ENCODE data around the gene CYP1A2. TPM values are rescaled to one million over a fixed set of nuclear protein-coding genes. Genes with fewer than 3 reads are reported as not detected.

Gene CYP1A2
- total and polyA plus RNA-seq, 4 donors = 0.05 to 0.57 (median 0.17) TPM; not detected in 1

DNA sequence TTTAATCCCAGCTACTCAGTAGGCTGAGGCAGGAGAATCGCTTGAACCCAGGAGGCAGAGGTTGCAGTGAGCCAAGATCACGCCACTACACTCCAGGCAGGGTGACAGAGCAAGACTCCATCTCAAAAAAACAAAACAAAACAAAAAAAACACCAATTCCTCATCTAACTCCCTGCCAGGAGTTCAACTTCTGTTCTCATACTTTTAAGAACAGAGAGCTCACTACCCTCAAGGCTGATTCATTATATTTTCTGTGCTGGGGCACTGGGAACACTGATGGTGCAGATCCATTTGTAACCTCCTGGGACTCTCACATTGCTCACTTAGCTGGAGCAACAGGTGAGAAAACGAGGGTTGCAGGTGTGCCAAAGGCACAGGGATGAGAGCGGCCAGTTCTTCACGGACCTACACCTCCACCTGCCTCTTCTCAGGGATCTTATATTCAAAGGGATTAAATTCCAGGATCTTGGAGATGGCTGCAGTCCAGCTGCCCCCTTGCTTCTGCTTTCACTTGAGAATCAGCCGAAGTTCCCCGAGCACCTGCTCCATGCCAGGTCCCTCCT, 20.9 kb downstream of the CYP1A2 start:
- Histone ChIP-seq H3K36me3 (ENCODE audit: control insufficient read depth in 4 of 4, insufficient read depth in 4 of 4, low read length in 4 of 4) (no peaks in the 10 kb centered on the region), H3K27me3 (ENCODE audit: control insufficient read depth in 3 of 3, insufficient read depth in 3 of 3, low read length in 2 of 3) (no peaks in the 10 kb centered on the region), H3K27ac (ENCODE audit: low read depth in 1 of 2, low read length in 1 of 2) (no peak overlapping the region), H3K9ac (ENCODE audit: insufficient read depth in 1 of 2, low read length in 2 of 2) (no peak overlapping the region), H3K9me3 (ENCODE audit: control insufficient read depth in 4 of 4, insufficient read depth in 3 of 4, low read length in 3 of 4) (no peaks in the 10 kb centered on the region), H3K4me1 (ENCODE audit: control insufficient read depth in 5 of 5, insufficient read depth in 5 of 5, low read length in 5 of 5) (peaks cover 0 to 1% (median 0%) of the 10 kb centered on the region in 5 donors), H3K4me3 (no peak overlapping the region)
- ATAC-seq (ENCODE audit: insufficient read depth, low FRiP score) (no peak), DNase-seq (no peak)
- TF ChIP-seq, protein P1, sequence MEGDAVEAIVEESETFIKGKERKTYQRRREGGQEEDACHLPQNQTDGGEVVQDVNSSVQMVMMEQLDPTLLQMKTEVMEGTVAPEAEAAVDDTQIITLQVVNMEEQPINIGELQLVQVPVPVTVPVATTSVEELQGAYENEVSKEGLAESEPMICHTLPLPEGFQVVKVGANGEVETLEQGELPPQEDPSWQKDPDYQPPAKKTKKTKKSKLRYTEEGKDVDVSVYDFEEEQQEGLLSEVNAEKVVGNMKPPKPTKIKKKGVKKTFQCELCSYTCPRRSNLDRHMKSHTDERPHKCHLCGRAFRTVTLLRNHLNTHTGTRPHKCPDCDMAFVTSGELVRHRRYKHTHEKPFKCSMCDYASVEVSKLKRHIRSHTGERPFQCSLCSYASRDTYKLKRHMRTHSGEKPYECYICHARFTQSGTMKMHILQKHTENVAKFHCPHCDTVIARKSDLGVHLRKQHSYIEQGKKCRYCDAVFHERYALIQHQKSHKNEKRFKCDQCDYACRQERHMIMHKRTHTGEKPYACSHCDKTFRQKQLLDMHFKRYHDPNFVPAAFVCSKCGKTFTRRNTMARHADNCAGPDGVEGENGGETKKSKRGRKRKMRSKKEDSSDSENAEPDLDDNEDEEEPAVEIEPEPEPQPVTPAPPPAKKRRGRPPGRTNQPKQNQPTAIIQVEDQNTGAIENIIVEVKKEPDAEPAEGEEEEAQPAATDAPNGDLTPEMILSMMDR (IDR thresholded peaks at IDR 0.05; ENCODE audit: control extremely low read depth, extremely low read depth) = no peak
- 68 to 82% methylated on average over 7 of the region's 7 CpGs for WGBS, 2 donors

DNA sequence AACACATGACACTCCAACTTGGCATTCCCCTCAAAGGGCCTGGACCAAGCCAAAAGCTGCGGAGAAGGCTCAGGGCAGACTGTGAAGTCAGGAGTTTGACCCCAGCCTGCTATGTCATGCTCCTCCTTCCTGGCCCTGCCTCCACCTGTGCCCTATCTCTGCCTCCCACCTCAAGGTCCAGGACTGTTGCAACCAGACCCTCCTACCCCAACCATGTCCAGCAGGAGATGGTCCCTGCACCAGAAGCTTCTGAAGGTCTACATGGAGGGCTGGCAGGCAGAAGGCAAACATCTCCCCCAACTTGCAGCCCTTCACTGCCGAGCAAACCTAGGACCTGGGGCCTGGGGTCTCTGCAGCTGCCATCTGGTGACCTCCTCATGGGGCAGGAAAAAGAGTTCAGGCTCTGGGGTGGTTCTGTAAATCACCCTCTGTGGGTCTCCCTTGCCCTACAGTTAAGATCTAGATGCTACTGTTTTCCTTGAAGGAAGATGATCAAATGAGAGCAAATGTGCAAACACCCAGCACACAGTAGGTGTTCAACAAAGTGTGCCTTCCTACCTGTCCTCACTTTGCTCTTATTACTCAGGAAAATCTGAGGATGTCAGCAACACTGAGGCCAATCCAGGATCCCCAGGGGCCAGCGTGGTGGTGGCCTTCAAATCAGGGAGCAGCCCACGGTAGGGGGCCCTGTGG, 21.7 kb downstream of the CYP1A2 start:
- ATAC-seq (ENCODE audit: insufficient read depth, low FRiP score) (no peak), DNase-seq (no peak)
- Histone ChIP-seq H3K9me3 (ENCODE audit: control insufficient read depth in 4 of 4, insufficient read depth in 3 of 4, low read length in 3 of 4) (no peaks in the 10 kb centered on the region), H3K4me1 (ENCODE audit: control insufficient read depth in 5 of 5, insufficient read depth in 5 of 5, low read length in 5 of 5) (no peaks in the 10 kb centered on the region), H3K27me3 (ENCODE audit: control insufficient read depth in 3 of 3, insufficient read depth in 3 of 3, low read length in 2 of 3) (no peaks in the 10 kb centered on the region), H3K27ac (ENCODE audit: low read depth in 1 of 2, low read length in 1 of 2) (no peak overlapping the region), H3K9ac (ENCODE audit: insufficient read depth in 1 of 2, low read length in 2 of 2) (no peak overlapping the region), H3K4me3 (no peak overlapping the region), H3K36me3 (ENCODE audit: control insufficient read depth in 4 of 4, insufficient read depth in 4 of 4, low read length in 4 of 4) (no peaks in the 10 kb centered on the region)
- WGBS, 2 donors = 62 to 76% methylated on average over 4 of the region's 4 CpGs
- TF ChIP-seq, protein P1 (IDR thresholded peaks at IDR 0.05; ENCODE audit: control extremely low read depth, extremely low read depth) = no peak

DNA sequence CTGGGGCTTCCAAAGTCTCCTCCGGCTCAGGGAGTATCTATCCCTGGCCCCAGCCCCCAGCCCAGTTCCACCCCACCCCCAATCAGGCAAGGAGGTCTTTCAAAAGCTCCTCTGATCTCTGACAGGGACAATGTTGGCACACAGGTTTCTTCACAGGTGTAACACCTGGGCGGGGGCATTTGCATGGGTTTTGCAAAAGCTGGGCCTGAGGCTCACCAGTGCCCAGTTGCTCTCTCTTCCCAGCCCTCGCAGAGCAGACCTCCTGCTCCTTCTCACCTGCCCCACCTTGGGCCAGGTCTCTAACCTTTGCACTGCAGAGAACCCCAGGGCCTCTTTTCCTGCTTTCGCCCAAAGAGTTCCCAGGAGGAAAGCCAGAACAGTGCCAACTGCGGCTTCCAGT, 24.7 kb downstream of the CYP1A2 start:
- Histone ChIP-seq H3K36me3 (ENCODE audit: control insufficient read depth in 4 of 4, insufficient read depth in 4 of 4, low read length in 4 of 4) (no peaks in the 10 kb centered on the region), H3K4me1 (ENCODE audit: control insufficient read depth in 5 of 5, insufficient read depth in 5 of 5, low read length in 5 of 5) (peaks cover 0 to 14% (median 5%) of the 10 kb centered on the region in 5 donors), H3K9ac (ENCODE audit: insufficient read depth in 1 of 2, low read length in 2 of 2) (no peak overlapping the region), H3K4me3 (no peak overlapping the region), H3K27ac (ENCODE audit: low read depth in 1 of 2, low read length in 1 of 2) (no peak overlapping the region), H3K9me3 (ENCODE audit: control insufficient read depth in 4 of 4, insufficient read depth in 3 of 4, low read length in 3 of 4) (no peaks in the 10 kb centered on the region), H3K27me3 (ENCODE audit: control insufficient read depth in 3 of 3, insufficient read depth in 3 of 3, low read length in 2 of 3) (no peaks in the 10 kb centered on the region)
- TF ChIP-seq, protein P1 (IDR thresholded peaks at IDR 0.05; ENCODE audit: control extremely low read depth, extremely low read depth) = no peak
- ATAC-seq (ENCODE audit: insufficient read depth, low FRiP score) = no peak
- 90 to 94% methylated on average over 5 of the region's 5 CpGs for WGBS, 2 donors
- no peak for DNase-seq
